DOHH2 (cell line): ENCODE measurements around the gene PCP4.

Experiments used
- H3F3A ChIP-seq: fragments of 200-600 bp; sonication (generic), shearing (Covaris generic); 2 replicates; pipeline ENCODE4 v1.6.0; 2016; ENCODE audit warnings: antibody characterized with exemption, mild to moderate bottlenecking; ENCODE audit not compliant: control insufficient read depth, insufficient read depth
- H3K27ac ChIP-seq: fragments of 200-600 bp; sonication (generic); 2 replicates; pipeline ENCODE4 v1.5.1; 2014; ENCODE audit warnings: low read depth, mild to moderate bottlenecking, low read length, moderate library complexity
- H3K27me3 ChIP-seq: fragments of 200-600 bp; sonication (generic); 2 replicates; pipeline ENCODE4 v1.6.1; 2014; ENCODE audit warnings: mild to moderate bottlenecking, low read length, mixed read lengths; ENCODE audit not compliant: control insufficient read depth
- H3K36me3 ChIP-seq: fragments of 200-600 bp; sonication (generic); 2 replicates; pipeline ENCODE4 v1.6.1; 2014; ENCODE audit warnings: mild to moderate bottlenecking, low read length, moderate library complexity, mixed read lengths; ENCODE audit not compliant: control insufficient read depth
- H3K4me1 ChIP-seq: fragments of 200-600 bp; sonication (generic); 2 replicates; pipeline ENCODE4 v1.6.1; 2014; ENCODE audit warnings: mild to moderate bottlenecking, low read length, mixed read lengths; ENCODE audit not compliant: control insufficient read depth
- H3K4me2 ChIP-seq: fragments of 200-600 bp; sonication (generic); 2 replicates; pipeline ENCODE4 v1.6.0; 2014; ENCODE audit warnings: mild to moderate bottlenecking, low read length, moderate library complexity
- H3K4me3 ChIP-seq: fragments of 200-600 bp; sonication (generic); 2 replicates; pipeline ENCODE4 v1.5.1; 2014; ENCODE audit warnings: mild to moderate bottlenecking, low read length, mixed read lengths
- H3K79me2 ChIP-seq: fragments of 200-600 bp; sonication (generic); 2 replicates; pipeline ENCODE4 v1.6.1; 2014; ENCODE audit warnings: mild to moderate bottlenecking, low read length, mixed read lengths; ENCODE audit not compliant: control insufficient read depth
- H3K9me2 ChIP-seq: fragments of 200-600 bp; sonication (generic); replicated peaks from 2 replicates; pipeline ENCODE4 v1.6.1; 2014; ENCODE audit warnings: mild to moderate bottlenecking, low read length, mixed read lengths; ENCODE audit not compliant: control insufficient read depth
- H3K9me3 ChIP-seq: fragments of 200-600 bp; sonication (generic); 2 replicates; pipeline ENCODE4 v1.6.1; 2014; ENCODE audit warnings: antibody characterized with exemption, low read length, mixed read lengths; ENCODE audit not compliant: control insufficient read depth, insufficient read depth
- H4K20me1 ChIP-seq: fragments of 200-600 bp; sonication (generic); 2 replicates; pipeline ENCODE4 v1.6.0; 2014; ENCODE audit warnings: low read depth, mild to moderate bottlenecking, antibody characterized with exemption, low read length, moderate library complexity; ENCODE audit not compliant: control insufficient read depth, insufficient read depth
- CTCF ChIP-seq: fragments of 200-600 bp; sonication (generic); IDR thresholded peaks from one replicate; pipeline ENCODE4 v1.5.1; 2014; ENCODE audit warnings: antibody characterized with exemption, mild to moderate bottlenecking, low read depth, low read length; ENCODE audit not compliant: poor library complexity, severe bottlenecking
- EZH2phosphoT487 ChIP-seq: fragments of 200-600 bp; sonication (generic); IDR thresholded peaks from 2 replicates; pipeline ENCODE4 v1.6.1; 2017; ENCODE audit warnings: borderline replicate concordance, mild to moderate bottlenecking, antibody characterized with exemption, low read length, moderate library complexity, mixed read lengths

Gene PCP4

GRCh38 chr21:39869141-39869818 lies 2.0 kb downstream of the PCP4 start:
- H3K4me1 ChIP-seq: no peaks in the 10 kb centered on the region
- H3F3A ChIP-seq: no peaks in the 10 kb centered on the region
- no peaks in the 10 kb centered on the region for H3K9me3 ChIP-seq
- no peaks in the 10 kb centered on the region for H3K9me2 ChIP-seq
- no peak overlapping the region for H3K4me2 ChIP-seq
- H3K27ac ChIP-seq: no peak overlapping the region
- no peaks in the 10 kb centered on the region for H3K27me3 ChIP-seq
- H3K79me2 ChIP-seq: no peaks in the 10 kb centered on the region
- no peaks in the 10 kb centered on the region for H4K20me1 ChIP-seq
- H3K36me3 ChIP-seq: no peaks in the 10 kb centered on the region
- no peak overlapping the region for H3K4me3 ChIP-seq
- TF ChIP-seq EZH2phosphoT487 (no peak), CTCF (no peak)

GRCh38 chr21:39873687-39874086 lies 6.4 kb downstream of the PCP4 start:
- Histone ChIP-seq H3K9me3 (no peaks in the 10 kb centered on the region), H3K4me1 (no peaks in the 10 kb centered on the region), H4K20me1 (no peaks in the 10 kb centered on the region), H3K4me2 (no peak overlapping the region), H3K9me2 (no peaks in the 10 kb centered on the region), H3K27ac (no peak overlapping the region), H3F3A (no peaks in the 10 kb centered on the region), H3K4me3 (no peak overlapping the region), H3K79me2 (no peaks in the 10 kb centered on the region), H3K27me3 (no peaks in the 10 kb centered on the region; the same call in 1 of the 2 replicates), H3K36me3 (no peaks in the 10 kb centered on the region)
- TF ChIP-seq CTCF: no peak
- TF ChIP-seq EZH2phosphoT487: no peak

GRCh38 chr21:39874206-39874605 lies 7.0 kb downstream of the PCP4 start:
- H3K36me3 ChIP-seq: no peaks in the 10 kb centered on the region
- H3K27me3 ChIP-seq: no peaks in the 10 kb centered on the region; the same call in 1 of the 2 replicates
- H3K79me2 ChIP-seq: no peaks in the 10 kb centered on the region
- H3K4me1 ChIP-seq: no peaks in the 10 kb centered on the region
- H3K4me3 ChIP-seq: no peak overlapping the region
- H3K27ac ChIP-seq: no peak overlapping the region
- no peak overlapping the region for H3K4me2 ChIP-seq
- TF ChIP-seq CTCF: no peak
- H3K9me2 ChIP-seq: no peaks in the 10 kb centered on the region
- H3K9me3 ChIP-seq: no peaks in the 10 kb centered on the region
- no peaks in the 10 kb centered on the region for H3F3A ChIP-seq
- H4K20me1 ChIP-seq: no peaks in the 10 kb centered on the region

GRCh38 chr21:39874759-39875158 lies 7.5 kb downstream of the PCP4 start:
- H4K20me1 ChIP-seq: no peaks in the 10 kb centered on the region
- no peaks in the 10 kb centered on the region for H3K9me2 ChIP-seq
- no peak overlapping the region for H3K4me3 ChIP-seq
- H3K4me2 ChIP-seq: no peak overlapping the region
- H3K4me1 ChIP-seq: no peaks in the 10 kb centered on the region
- no peaks in the 10 kb centered on the region for H3F3A ChIP-seq
- no peaks in the 10 kb centered on the region for H3K36me3 ChIP-seq
- TF ChIP-seq CTCF (no peak), EZH2phosphoT487 (no peak)
- H3K9me3 ChIP-seq: no peaks in the 10 kb centered on the region
- H3K27me3 ChIP-seq: no peaks in the 10 kb centered on the region; the same call in 1 of the 2 replicates
- no peaks in the 10 kb centered on the region for H3K79me2 ChIP-seq
- H3K27ac ChIP-seq: no peak overlapping the region
